Pericardium fibroblast (primary cell): Measurements from ENCODE around the gene TRIP6. TPM values are rescaled to one million over a fixed set of nuclear protein-coding genes. Genes with fewer than 3 reads are reported as not detected.

Experiments used
- total RNA-seq: library from RNA; depleted of rRNA; stranded (reverse); fragments of >200 nt; gene quantifications from 2 replicates; pipeline ENCODE4 v1.2.3, GENCODE V29; 2015

TRIP6 gene, protein sequence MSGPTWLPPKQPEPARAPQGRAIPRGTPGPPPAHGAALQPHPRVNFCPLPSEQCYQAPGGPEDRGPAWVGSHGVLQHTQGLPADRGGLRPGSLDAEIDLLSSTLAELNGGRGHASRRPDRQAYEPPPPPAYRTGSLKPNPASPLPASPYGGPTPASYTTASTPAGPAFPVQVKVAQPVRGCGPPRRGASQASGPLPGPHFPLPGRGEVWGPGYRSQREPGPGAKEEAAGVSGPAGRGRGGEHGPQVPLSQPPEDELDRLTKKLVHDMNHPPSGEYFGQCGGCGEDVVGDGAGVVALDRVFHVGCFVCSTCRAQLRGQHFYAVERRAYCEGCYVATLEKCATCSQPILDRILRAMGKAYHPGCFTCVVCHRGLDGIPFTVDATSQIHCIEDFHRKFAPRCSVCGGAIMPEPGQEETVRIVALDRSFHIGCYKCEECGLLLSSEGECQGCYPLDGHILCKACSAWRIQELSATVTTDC
- total RNA-seq, result 88.9 and 103 TPM in 2 replicates

DNA sequence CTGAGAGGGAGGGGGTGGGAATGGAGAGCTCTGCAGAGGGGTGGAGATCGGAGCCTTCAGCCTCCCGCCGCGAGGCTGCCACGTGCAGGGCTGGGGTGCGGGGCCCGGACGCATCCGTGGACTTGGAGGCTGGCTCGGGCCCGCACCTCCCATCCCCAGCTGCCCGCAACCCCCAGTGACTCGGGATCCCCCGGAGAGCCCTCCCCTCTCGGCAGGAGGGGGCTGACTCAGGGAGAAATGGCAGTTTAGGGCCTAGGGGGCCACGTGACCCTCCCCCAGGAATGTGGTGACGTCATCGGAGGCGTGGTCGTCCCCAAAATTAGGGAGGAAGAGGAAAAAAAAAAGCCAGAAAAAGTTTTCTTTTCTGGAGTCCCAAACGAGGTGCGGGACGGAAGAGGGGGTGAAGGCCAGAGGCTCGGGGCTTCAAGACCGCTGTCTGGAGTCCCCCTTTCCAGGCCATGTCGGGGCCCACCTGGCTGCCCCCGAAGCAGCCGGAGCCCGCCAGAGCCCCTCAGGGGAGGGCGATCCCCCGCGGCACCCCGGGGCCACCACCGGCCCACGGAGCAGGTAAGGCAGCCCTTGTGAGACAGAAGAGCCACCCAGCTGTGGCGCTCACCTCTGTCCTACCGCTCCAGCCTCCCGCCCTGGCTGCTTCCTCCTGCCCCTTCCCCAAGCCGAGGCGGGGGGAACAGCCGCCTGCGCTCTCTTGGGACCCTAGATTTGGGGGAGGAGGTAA, at the start of gene TRIP6:
Gene TRIP6, plus strand, starts transcription at position 348 of the 736 bp plus-strand sequence. Its CDS starts 111 bp downstream, at position 459.

DNA sequence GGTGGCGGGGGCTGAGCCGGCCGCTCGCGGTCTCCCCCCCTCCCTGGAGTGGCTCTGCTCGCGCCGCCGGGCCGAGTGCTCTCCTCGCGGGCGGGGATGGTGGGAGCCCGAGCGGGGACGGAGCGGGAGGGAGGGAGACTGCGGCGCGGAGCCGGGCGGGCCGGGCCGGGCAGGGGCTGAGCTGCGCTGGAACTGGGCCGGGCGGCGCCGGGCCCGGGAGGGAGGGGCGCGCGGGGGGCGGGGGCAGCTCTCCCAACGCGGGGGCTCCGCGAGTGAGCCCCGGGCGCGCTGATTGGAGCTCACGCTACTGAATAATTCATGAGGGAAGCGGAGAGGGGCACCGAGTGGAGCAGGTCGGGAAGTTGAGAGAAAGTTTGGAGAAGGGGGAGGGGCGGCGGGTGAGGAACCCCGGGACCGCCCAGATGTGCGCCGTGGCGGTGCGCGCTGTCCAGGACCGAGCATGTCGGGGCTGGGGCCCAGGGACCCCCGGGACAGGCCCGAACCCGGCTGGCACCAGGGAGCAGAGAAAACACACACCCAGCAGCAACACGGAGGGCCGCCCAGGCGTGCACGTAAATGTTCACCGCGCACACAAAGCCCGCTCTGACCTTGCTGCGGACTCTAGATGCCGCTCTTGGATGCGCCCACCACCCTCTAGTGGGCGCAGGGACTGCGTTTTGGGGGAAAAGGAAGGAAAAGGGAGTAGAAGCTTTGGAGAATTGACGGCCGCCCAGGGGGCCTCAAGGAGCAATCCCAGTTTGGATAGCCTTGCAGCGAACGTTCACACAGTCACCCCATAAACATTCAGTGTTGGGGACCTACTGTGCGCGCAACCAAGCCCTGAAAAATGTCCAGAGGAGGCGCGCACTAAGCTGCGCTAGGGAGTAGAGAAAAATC, 39.6 kb upstream of the TRIP6 start, which contains the start of gene EPHB4:
Gene EPHB4, minus strand, starts transcription at position 194 of the 897 bp plus-strand sequence. CDS start 493 bp downstream, outside the sequence.

DNA sequence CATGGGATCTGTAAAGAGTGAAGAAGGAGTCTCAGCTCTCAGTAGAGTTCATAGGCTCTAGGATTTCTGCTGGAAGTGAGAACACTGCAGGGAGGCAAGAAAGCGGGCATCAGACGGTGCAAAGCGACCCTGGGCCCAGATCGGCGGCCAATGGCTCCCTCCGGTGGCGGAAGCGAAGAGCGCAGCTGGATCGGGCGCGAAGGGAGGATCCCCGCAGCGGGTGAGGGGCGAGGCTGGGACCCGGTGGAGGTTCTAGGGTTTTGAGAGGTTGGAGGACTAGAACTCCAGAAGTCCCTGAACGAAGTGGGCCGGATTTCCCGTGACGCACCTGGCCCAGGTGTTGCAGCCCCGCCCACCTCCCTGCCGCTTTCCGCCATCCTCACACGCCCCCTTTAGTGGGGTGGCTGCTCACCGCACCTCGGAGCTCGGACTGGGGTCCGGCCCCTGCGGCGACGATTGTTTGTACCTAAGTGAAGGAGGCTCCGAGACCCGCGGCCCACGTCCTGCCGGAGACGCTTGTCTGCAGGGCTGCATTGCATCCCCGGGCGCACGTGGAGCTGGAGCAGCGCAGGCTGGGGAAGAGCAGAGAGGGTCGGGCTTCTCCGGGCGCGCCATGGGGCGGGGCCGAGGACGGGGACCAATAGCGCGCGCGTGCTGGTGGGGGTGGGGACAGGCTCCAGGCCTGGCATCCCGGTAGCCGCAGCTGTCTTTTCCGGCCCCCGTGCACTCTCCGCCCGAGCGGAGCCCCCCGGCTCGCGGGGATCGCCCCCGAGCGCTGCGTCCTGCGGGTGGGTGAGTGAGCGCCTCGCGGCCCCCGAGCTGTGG, 14.9 kb upstream of the TRIP6 start, which contains the start of gene SLC12A9:
Gene SLC12A9, plus strand, starts transcription at position 666 of the 825 bp plus-strand sequence. CDS start 1,485 bp downstream, outside the sequence.

DNA sequence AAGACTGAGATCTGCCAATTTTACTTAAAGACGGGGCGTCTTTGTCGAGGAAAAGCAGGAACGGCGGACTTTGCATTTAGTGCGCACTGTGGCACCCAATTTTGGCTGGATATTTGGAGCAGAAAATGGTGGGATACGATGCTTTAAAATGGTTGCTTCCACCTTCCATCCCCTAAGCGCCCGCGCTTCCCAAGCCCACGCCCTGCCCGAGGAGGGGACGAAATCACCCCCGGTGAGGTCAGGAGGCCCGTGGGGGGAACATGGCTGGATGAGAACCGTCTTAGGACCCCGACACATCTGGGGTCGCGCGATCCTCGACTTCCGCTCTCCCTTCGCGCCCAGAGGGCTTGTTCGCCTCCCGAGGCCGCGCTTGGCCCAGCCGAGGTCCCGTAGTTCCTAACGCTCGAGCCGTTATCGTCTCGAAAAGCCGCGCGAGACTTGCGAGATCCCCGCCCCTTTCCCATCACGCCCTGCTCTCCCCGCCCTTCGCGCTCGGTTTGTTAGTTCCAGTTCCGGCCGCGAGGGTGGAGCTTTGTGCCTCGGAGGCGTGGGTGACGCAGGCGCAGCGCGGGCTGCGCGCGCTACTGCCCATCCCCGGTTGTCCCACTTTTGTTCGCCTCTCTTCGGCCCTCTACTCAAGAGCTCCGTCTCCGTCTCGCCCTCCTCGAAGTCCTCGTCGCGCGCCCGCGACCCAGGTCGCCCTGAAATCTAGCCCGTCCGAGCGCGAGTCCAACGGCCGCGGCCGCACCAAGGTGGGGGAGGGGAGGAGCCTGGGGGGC, 7.6 kb downstream of the TRIP6 start, which contains the start of gene SRRT:
Gene SRRT, plus strand, starts transcription at position 527 of the 779 bp plus-strand sequence. CDS start 488 bp downstream, outside the sequence.

DNA sequence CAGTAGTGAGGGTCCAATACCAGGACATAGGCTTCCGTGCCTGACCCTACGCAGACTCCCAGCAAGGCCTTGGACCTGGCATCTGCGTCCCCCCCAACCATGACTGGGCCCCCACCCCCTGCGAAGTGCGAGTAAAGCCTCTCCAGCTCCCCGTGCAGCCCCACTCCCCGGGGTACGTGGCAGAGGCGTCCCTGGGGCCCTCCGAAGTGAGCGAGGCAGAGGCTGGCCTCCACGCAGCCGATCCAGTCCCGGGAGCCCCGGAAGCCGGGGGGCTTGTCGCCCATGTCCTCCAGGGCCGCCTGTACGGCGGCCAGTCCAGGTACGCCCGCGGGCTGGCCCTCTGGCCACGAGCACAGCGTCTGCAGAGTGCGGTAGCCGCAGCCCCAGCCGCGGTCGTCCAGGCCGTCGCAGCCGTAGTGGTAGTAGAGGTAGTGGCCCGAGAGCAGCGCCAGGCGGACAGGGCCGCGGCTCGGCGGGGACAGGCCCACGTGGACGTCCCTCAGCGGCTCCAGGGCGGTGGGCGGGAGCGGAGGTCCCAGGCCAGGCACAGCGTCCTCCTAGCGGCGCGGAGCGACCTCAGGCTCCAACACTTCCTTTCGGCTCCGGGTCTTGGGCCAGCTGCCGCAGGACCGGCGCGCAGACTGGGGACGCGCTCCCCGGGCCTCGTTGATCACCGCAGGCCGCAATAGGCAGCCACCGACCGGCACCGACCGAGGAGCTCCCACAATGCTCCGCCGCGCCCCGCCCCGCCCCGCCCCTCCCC, 22.0 kb downstream of the TRIP6 start, which contains the start of gene UFSP1:
Gene UFSP1, minus strand, starts transcription at position 728 of the 763 bp plus-strand sequence. Its CDS starts 444 bp downstream, at position 284.

DNA sequence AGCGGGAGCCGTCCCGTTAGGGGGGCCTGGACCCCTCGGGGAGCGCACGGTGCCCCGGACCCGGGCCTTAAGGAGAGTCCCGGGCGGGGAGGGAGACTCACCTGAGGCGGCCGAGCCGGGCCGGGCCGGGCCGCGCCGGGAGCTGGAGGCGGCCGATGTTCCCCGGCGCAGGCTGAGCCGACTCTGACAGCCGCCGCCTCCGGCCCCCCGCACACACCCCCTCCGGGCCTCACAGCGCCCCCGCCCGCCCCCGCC, 28.4 kb downstream of the TRIP6 start, which contains the start of gene ACHE:
Gene ACHE, minus strand, starts transcription at position 188 of the 255 bp plus-strand sequence. CDS start 1,656 bp downstream, outside the sequence.

Other genes with a start within 250 kb of the TRIP6 start
- gene TFR2, start 225.8 kb upstream of the TRIP6 start, total RNA-seq, result 0.47 TPM in 1 of 2 replicates, not detected in the other
- not detected in 2 replicates for gene ACTL6B, start 210.9 kb upstream of the TRIP6 start, total RNA-seq
- gene GNB2, start 193.6 kb upstream of the TRIP6 start, total RNA-seq, result 201 and 244 TPM in 2 replicates
- gene GIGYF1, start 173.1 kb upstream of the TRIP6 start, total RNA-seq, result 13.8 and 18.6 TPM in 2 replicates
- 25.4 and 34.2 TPM in 2 replicates for gene POP7, start 161.3 kb upstream of the TRIP6 start, total RNA-seq
- not detected in 2 replicates for gene EPO, start 146.9 kb upstream of the TRIP6 start, total RNA-seq
- not detected in 2 replicates for gene ZAN, start 133.8 kb upstream of the TRIP6 start, total RNA-seq
- 44.6 and 62.8 TPM in 2 replicates for gene EPHB4, start 39.9 kb upstream of the TRIP6 start, total RNA-seq
- 21.1 and 25.7 TPM in 2 replicates for gene SLC12A9, start 14.7 kb upstream of the TRIP6 start, total RNA-seq
- 53.6 and 54.0 TPM in 2 replicates for gene SRRT, start 7.7 kb downstream of the TRIP6 start, total RNA-seq
- 5.7 and 6.0 TPM in 2 replicates for gene UFSP1, start 22.3 kb downstream of the TRIP6 start, total RNA-seq
- gene ACHE, start 28.5 kb downstream of the TRIP6 start, total RNA-seq, result 0.35 and 1.6 TPM in 2 replicates
- not detected in 2 replicates for gene MUC3A, start 82.1 kb downstream of the TRIP6 start, total RNA-seq
- 0.35 TPM in 1 of 2 replicates, not detected in the other for gene MUC12, start 102.2 kb downstream of the TRIP6 start, total RNA-seq
- gene MUC17, start 152.7 kb downstream of the TRIP6 start, total RNA-seq, result not detected in 2 replicates
- gene TRIM56, start 218.1 kb downstream of the TRIP6 start, total RNA-seq, result 9.3 and 11.8 TPM in 2 replicates